ENCODE results near the gene HELQ. TPM values are rescaled to one million over a fixed set of nuclear protein-coding genes. Genes with fewer than 3 reads are reported as not detected.

The HELQ gene
- polyA plus RNA-seq, 3 donors, result 5.7 to 9.7 (median 9.3) TPM

Other genes starting within 250 kb of the HELQ start
- 10 to 100 TPM in 1 of 3 donors, 1 to 10 TPM in 2; 4.2 to 10.9 (median 7.2) TPM for gene COQ2, start 171.0 kb downstream of the HELQ start, polyA plus RNA-seq
- gene HPSE, start 121.0 kb downstream of the HELQ start, polyA plus RNA-seq, result 1 to 10 TPM in 2 of 3 donors, under 1 TPM in 1; 0.29 to 2.4 (median 1.8) TPM
- gene MRPS18C, start 235 bp upstream of the HELQ start, polyA plus RNA-seq, result 10 to 100 TPM; 15.3 to 29.5 (median 28.8) TPM
- gene ABRAXAS1, start 29.3 kb upstream of the HELQ start, polyA plus RNA-seq, result 10 to 100 TPM in 1 of 3 donors, 1 to 10 TPM in 2; 4.7 to 15.4 (median 6.1) TPM
- 10 to 100 TPM in 2 of 3 donors, 1 to 10 TPM in 1; 2.1 to 66.4 (median 17.3) TPM for gene GPAT3, start 80.3 kb upstream of the HELQ start, polyA plus RNA-seq